ENCODE data around the gene SLC44A2. TPM values are rescaled to one million over a fixed set of nuclear protein-coding genes. Genes with fewer than 3 reads are reported as not detected.

Gene SLC44A2
- total RNA-seq, 4 donors from 2014 or later, result 59.7 to 82.8 (median 69.8) TPM

- WGBS, 2 donors, result 0% methylated on average over 15 to 18 of the region's 91 CpGs
- Histone ChIP-seq H3K4me1 (peaks cover 25 to 69% (median 42%) of the 10 kb centered on the region in 3 donors), H3K27me3 (no peaks in the 10 kb centered on the region), H3K27ac (peak within 1 kb of the TSS; percentile 98 to 99 (median 99)), H3K4me3 (peak within 1 kb of the TSS; percentile 95 to 99 (median 98)), H3K36me3 (peaks cover 0 to 11% (median 0%) of the 10 kb centered on the region in 3 donors), H3K9me3 (no peaks in the 10 kb centered on the region)
- intact Hi-C loops (cut with DNase I), result no loop called here
- peak in 3 of 4 donors; percentile 95 to 98 (median 95) for TF ChIP-seq POLR2A (IDR thresholded peaks at IDR 0.05)
- TF ChIP-seq CTCF (IDR thresholded peaks at IDR 0.05), result peak in 1 of 6 experiments; percentile 33
- DNase-seq, result peak; percentile 99
Observed at GRCh38 chr19:10653732-10654609, 28.6 kb downstream of the SLC44A2 start, which contains the start of gene ILF3. Gene ILF3 (plus strand): TSS chr19:10654346. CDS start chr19:10670606, 16,260 bp downstream.

- peaks cover 0 to 11% (median 0%) of the 10 kb centered on the region in 3 donors for H3K36me3 ChIP-seq
- peak overlapping the region; percentile 95 to 99 (median 98) for H3K4me3 ChIP-seq
- no peak for DNase-seq
- H3K27me3 ChIP-seq, result no peaks in the 10 kb centered on the region
- TF ChIP-seq CTCF (IDR thresholded peaks at IDR 0.05) (no peak), POLR2A (IDR thresholded peaks at IDR 0.05) (no peak)
- peak overlapping the region; percentile 98 to 99 (median 99) for H3K27ac ChIP-seq
- peaks cover 30 to 76% (median 48%) of the 10 kb centered on the region in 3 donors for H3K4me1 ChIP-seq
- WGBS, 2 donors, result 1% methylated on average over 13 to 18 of the region's 73 CpGs
- no peaks in the 10 kb centered on the region for H3K9me3 ChIP-seq
- intact Hi-C loops (cut with DNase I), result no loop called here
Observed at GRCh38 chr19:10654610-10655456, 29.5 kb downstream of the SLC44A2 start.

GRCh38 chr19:10655457-10656312, 30.3 kb downstream of the SLC44A2 start:
- peak overlapping the region; percentile 95 to 99 (median 98) for H3K4me3 ChIP-seq
- no peak for DNase-seq
- H3K27ac ChIP-seq, result peak overlapping the region; percentile 98 to 99 (median 99)
- no peaks in the 10 kb centered on the region for H3K27me3 ChIP-seq
- peaks cover 0 to 18% (median 0%) of the 10 kb centered on the region in 3 donors for H3K36me3 ChIP-seq
- no peak for TF ChIP-seq POLR2A (IDR thresholded peaks at IDR 0.05)
- no peak for TF ChIP-seq CTCF (IDR thresholded peaks at IDR 0.05)
- no peaks in the 10 kb centered on the region for H3K9me3 ChIP-seq
- peaks cover 38 to 78% (median 49%) of the 10 kb centered on the region in 3 donors for H3K4me1 ChIP-seq
- intact Hi-C loops (cut with DNase I), result no loop called here
- WGBS, 2 donors, result 0 to 4% methylated on average over 12 to 16 of the region's 16 CpGs

- 75 to 79% methylated on average over 4 of the region's 5 CpGs for WGBS, 2 donors
- no peak overlapping the region for H3K4me3 ChIP-seq
- no peaks in the 10 kb centered on the region for H3K9me3 ChIP-seq
- peaks cover 43 to 97% (median 58%) of the 10 kb centered on the region in 3 donors for H3K4me1 ChIP-seq
- H3K27me3 ChIP-seq, result no peaks in the 10 kb centered on the region
- H3K36me3 ChIP-seq, result peaks cover 0 to 29% (median 0%) of the 10 kb centered on the region in 3 donors
- H3K27ac ChIP-seq, result peak overlapping the region in 2 of 4 donors; percentile 0 to 6
- no peak for TF ChIP-seq POLR2A (IDR thresholded peaks at IDR 0.05)
- TF ChIP-seq CTCF (IDR thresholded peaks at IDR 0.05), result no peak
- intact Hi-C loops (cut with DNase I), result no loop called here
- no peak for DNase-seq
Observed at GRCh38 chr19:10660346-10660745, 35.0 kb downstream of the SLC44A2 start.
